Panc1 (cell line): ENCODE results near the gene IGSF10.

Source experiments
- CTCF ChIP-seq: fragments of 450-650 bp; IDR thresholded peaks from 2 replicates; pipeline ENCODE4 v1.5.1; 2017; ENCODE audit warnings: mild to moderate bottlenecking
- POLR2AphosphoS5 ChIP-seq: IDR thresholded peaks from 2 replicates; pipeline ENCODE4 v1.6.1; 2012; ENCODE audit warnings: mild to moderate bottlenecking, low read depth, low read length, moderate library complexity
- SIN3A ChIP-seq: IDR thresholded peaks from 2 replicates; pipeline ENCODE4 v1.6.1; 2012; ENCODE audit warnings: low read depth, mild to moderate bottlenecking, low read length, moderate library complexity, borderline replicate concordance; ENCODE audit not compliant: insufficient read depth
- TCF7L2 ChIP-seq: IDR thresholded peaks from 2 replicates; pipeline ENCODE4 v1.6.1; 2011; ENCODE audit warnings: mild to moderate bottlenecking, low read depth, low read length, inconsistent platforms

DNA sequence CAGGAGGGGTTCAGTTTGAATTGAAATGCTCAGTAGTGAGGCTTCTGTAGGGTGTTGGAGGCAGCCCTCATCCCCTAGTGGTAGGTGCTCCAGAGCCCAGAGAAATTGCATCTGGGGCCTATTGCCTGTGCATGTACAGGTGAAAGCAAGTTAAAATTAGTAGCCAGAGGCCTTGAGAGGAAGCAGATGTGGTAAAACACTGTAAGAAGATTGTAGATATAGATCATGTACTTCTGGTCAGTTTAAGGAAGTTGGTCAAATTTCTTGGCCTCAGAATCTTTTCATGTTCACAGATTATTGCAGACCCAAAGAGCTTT lies 34.6 kb downstream of the IGSF10 start:
- TF ChIP-seq CTCF, result peak; percentile 43
- no peak for TF ChIP-seq POLR2AphosphoS5
- TF ChIP-seq TCF7L2, result no peak
- no peak for TF ChIP-seq SIN3A
